GM18907 (cell line): ENCODE data around the gene ZMIZ1.

Experiments
- ATAC-seq: cut with Tn5 transposase; IDR thresholded peaks from one replicate; pipeline ENCODE4 v1.9.1; 2021; ENCODE audit warnings: mild to moderate bottlenecking, moderate library complexity; ENCODE audit not compliant: unreplicated experiment

ZMIZ1 gene

DNA sequence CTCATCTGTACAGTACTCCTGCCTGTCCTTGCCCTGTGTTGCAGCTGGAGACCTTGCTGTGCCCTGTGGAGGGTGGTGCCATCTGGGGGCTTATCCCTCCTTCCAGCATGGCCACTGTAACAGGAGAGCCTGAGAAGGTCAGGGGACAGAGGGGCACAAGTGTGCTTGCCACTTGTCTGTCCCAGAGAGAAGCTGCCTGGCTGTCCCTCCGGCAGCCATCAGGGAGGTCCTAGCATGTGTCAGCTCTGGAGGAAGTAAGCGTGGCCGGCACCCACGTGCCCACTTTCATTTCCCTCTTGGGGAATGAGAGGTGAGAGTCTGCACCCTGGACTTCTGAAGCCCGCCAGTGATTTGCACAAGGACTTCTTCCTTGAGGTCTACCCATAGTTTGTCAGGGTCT lies 181.5 kb downstream of the ZMIZ1 start:
- ATAC-seq, result peak; percentile 23

DNA sequence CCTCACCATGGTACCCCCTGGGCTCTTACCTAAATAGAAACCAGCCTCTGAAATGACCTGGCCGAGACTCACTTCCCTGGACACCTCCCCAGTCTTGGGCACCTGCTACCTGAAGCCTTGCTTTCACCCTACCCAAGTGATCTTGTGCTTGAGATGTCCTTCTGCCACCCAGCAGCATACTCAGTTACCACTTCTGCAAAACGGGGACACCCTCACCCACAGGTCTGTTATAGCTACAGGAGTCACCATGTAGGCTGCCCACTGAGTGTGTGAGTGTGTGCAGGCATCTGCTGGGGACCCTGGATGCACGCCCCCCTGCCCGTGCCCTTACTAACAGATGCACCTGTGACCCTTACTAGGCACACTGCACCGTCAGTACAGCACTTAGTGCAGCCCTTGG lies 183.7 kb downstream of the ZMIZ1 start:
- ATAC-seq, result no peak

DNA sequence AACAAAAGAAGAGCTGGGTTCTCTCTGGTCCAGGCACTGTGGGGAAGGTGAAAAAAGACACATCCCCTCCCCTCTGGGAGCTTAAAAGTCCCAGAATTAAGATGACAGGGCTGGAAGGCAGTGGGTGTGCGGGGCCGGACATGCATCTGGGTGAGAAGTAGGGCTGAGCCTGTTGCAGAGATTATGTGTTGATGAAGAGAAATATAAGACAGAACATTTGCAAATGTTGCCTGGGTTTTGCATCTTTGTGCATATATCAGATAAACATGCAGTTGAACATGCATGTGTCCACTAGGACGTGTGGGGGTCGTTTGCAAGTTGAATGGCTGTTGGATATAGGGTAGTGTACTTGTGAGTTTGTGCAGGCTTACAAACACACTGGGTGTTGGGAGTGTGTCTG lies 184.2 kb downstream of the ZMIZ1 start:
- no peak for ATAC-seq

DNA sequence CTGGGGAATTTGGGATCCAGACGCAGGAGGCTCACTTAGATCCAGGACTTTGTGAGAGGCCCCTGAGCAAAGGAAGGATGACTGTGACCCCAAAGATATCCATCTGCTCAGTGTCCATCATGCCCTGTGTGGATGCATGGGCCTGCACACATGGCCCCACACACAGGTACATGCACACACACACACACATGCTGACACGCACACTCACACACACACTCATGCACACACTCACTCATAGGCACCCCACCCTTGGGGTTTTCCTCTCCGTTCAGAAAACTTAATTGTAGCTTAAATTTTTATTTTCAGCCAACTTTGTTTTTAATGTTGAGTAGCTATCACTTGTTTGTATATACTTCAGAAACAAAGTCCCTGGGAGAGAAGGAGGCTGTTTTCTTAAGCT lies 184.9 kb downstream of the ZMIZ1 start:
- no peak for ATAC-seq

- no peak for ATAC-seq
Observed at GRCh38 chr10:79254333-79255006, 185.7 kb downstream of the ZMIZ1 start.

DNA sequence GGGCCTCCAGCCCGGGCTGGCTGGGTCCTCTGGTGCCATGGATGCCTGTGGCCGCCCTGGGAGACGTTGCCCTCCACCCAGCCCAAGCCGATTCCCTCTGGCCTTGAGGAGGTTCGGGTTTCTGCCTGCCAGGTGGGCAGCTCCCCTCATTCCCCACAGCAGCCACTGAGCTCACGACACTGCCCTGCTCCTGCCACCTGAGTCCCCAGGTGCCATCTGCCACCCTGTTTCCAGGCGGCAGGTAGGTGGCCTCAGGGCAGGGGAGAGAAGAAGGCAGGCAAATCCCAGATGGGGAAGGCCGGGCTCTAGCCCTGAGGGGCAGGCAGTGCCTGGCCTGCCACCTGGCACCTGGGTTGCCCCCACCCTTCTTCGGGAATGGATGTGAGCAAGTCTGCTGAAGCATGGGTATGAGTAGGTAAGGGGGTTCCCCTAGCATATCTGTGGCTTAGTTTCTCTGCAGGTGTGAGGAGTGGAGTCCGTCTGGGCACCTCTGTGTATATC lies 186.3 kb downstream of the ZMIZ1 start:
- ATAC-seq, result no peak

- no peak for ATAC-seq
Observed at GRCh38 chr10:79256264-79256806, 187.6 kb downstream of the ZMIZ1 start.

GRCh38 chr10:79258894-79259293 lies 190.1 kb downstream of the ZMIZ1 start:
- no peak for ATAC-seq

DNA sequence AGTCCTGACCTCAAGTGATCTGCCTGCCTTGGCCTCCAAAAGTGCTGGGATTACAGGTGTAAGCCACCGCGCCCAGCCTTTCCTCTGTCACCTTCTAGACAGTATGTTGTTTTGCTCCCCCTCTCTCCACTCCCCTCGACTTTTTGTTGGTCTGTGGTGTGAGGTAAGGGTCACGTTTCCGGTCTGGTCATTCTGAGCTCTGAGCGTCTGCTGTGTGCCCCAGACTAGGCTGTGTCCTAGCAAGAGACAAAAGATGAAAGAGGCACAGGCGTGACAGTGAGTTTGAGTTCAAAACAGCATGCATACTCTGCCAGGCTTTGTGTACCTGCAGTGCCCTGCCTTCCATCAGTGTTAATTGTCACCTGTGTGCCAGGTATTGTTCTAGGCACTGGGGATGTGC lies 191.1 kb downstream of the ZMIZ1 start:
- ATAC-seq, result no peak

DNA sequence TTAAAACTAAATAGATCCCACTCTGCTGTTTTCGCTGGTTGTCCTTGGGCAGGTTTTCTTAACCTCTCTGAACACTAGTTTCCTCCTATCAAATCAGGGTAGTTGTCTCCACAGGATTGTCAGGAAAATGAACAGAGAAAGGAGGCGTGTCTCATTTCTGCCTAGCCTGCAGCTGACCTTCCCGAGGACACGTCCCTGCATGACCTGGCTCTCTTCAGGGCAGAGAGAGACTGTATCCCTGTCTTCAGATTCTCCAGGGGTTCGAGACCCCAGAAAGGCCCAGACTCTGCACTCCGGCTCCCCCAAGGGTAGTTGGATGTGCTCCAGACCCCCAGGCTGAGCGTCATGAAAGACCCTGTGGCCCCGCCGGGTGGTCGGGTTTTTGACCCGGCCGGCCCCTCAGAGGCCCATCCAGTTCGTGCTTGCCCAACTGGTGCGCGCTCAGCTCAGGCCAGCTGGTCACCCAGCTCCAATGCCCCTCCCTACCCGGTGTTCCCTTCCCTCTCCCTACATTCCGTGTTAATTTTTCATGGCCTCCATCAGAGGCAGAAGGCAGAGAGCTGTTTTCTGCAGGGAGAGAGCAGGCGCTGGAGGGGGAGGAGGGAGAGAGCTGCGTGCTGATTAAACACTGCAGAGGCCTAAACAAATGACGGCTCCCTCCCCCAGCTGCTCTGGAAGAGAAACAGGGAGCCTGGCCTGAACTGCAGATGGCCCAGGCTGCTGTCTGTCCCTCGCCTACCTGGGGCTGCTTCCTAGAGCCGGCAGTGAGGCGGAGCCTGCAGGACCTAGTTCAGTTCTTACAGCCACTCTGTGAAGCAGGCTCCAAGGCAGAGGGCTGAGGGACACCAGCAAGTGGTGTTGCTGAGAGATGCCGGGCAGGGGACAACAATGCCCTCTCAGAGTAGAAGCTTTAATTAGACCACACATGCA lies 192.3 kb downstream of the ZMIZ1 start:
- no peak for ATAC-seq

GRCh38 chr10:79262131-79262530 lies 193.4 kb downstream of the ZMIZ1 start:
- no peak for ATAC-seq

GRCh38 chr10:79262959-79263746 lies 194.4 kb downstream of the ZMIZ1 start:
- ATAC-seq, result no peak

DNA sequence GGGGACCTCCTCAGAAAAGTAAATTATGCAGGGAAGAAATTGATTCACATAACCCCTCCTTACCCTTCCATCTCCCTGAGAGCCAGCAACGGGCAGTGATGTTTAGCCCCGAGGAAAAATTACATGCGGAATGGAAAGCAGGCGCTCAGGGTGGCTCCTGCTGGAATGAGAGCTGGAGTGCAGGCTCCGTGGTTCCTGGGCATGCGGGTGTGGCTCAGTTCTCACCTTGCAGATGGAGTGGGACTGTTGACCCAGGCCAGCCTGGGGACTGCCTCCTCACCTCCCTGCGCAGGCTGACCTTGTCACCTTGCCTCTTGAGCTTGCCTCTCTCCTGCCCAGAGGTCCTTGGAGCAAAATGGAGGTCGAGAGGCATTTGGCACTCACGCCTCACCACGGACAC lies 195.2 kb downstream of the ZMIZ1 start:
- ATAC-seq, result no peak

DNA sequence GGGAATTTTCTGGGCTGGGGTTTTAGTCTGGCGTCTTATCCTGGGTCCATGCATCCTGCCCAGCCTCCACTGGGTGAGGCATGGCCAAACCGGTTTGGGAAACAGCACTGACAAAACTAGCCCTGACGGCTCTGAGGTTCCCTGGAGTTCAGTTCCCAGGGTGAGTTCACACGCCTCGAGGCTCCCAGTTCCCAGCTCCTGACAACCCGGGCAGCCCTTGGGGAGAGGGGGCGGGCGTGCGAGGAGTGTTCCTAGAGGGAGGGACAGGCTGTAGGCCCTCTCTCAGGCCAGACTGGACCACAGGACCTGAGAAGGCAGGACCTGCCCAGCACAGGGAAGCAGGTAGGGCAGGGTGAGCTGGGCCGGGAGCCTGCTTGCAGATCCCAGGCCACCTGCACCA lies 196.2 kb downstream of the ZMIZ1 start:
- no peak for ATAC-seq

DNA sequence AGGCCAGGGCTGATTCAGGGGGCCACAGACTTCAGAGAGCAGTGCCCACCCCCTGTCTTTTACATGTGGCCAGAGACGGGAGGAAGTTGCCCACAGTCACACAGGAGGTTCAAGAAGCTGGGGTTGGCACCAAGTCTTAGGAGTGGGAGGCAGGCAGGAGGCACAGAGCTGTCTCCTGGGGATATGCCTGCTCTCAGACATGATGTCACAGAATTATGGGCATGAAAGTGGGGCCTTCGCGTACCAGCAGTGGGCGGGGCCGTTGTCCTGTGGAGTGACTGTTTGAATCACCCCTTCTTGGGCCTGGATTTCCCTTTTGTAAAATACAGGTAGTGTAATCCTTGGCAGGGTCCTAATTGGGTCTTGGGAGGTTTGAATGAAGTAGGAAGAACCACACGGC lies 197.3 kb downstream of the ZMIZ1 start:
- ATAC-seq, result peak; percentile 56

GRCh38 chr10:79266543-79267312 lies 198.0 kb downstream of the ZMIZ1 start:
- peak; percentile 87 for ATAC-seq

GRCh38 chr10:79267499-79267898 lies 198.7 kb downstream of the ZMIZ1 start:
- no peak for ATAC-seq

GRCh38 chr10:79268161-79268601 lies 199.4 kb downstream of the ZMIZ1 start:
- ATAC-seq, result no peak

- ATAC-seq, result no peak
Observed at GRCh38 chr10:79268742-79269141, 200.0 kb downstream of the ZMIZ1 start.

- ATAC-seq, result no peak
Observed at GRCh38 chr10:79269443-79269842, 200.7 kb downstream of the ZMIZ1 start.
